AG09319 (cell line): ENCODE results near the gene LINGO3.

ENCODE experiments used
- DNase-seq: peaks from one replicate; pipeline ENCODE4 v3.0.0-alpha.2; 2010; ENCODE audit warnings: low read depth; ENCODE audit errors: extremely low read depth
- CTCF ChIP-seq: IDR thresholded peaks from 2 replicates; pipeline ENCODE4 v1.5.1; 2011; ENCODE audit warnings: low read depth, mild to moderate bottlenecking, inconsistent platforms, low read length, moderate library complexity

LINGO3 gene

GRCh38 chr19:2312820-2313501 is 5.0 kb upstream of the LINGO3 start:
- no peak for TF ChIP-seq CTCF
- DNase-seq = no peak

- no peak for DNase-seq
- no peak for TF ChIP-seq CTCF
These were observed 3.1 kb upstream of the LINGO3 start for GRCh38 chr19:2311093-2311492.

- TF ChIP-seq CTCF = no peak
- no peak for DNase-seq
These were observed 1.9 kb upstream of the LINGO3 start for GRCh38 chr19:2309734-2310362.

GRCh38 chr19:2307518-2308012 is 389 bp downstream of the LINGO3 start:
- no peak for DNase-seq
- no peak for TF ChIP-seq CTCF

- no peak for DNase-seq
- no peak for TF ChIP-seq CTCF
These were observed 983 bp downstream of the LINGO3 start for GRCh38 chr19:2306971-2307370.

GRCh38 chr19:2306281-2306806 is 1.6 kb downstream of the LINGO3 start:
- no peak for DNase-seq
- TF ChIP-seq CTCF = no peak
